Uterus (tissue), 2 donors: ENCODE measurements around the gene MYO15A.

ENCODE experiments used
- CTCF ChIP-seq, 4 experiments: fragments of 200-600 bp in 2 of 4; fragments of 450-650 bp in 2 of 4; sonication (generic) in 2 of 4; IDR thresholded peaks; one replicate each; pipeline ENCODE4 v1.5.1; 2016 to 2019; ENCODE audit warnings: antibody characterized with exemption in 4 of 4, mild to moderate bottlenecking in 2 of 4, moderate library complexity in 1 of 4
- POLR2A ChIP-seq, 2 donors: fragments of 450-650 bp; IDR thresholded peaks; one replicate each; pipeline ENCODE4 v1.6.1; 2016; ENCODE audit warnings: antibody characterized with exemption in 2 of 2, mild to moderate bottlenecking in 1 of 2, moderate library complexity in 1 of 2

- TF ChIP-seq CTCF (IDR thresholded peaks at IDR 0.05), result no peak
- no peak for TF ChIP-seq POLR2A (IDR thresholded peaks at IDR 0.05)
Measured at GRCh38 chr17:18132711-18133110, 24.2 kb downstream of the MYO15A start.
